HG02840 (cell line): Measurements from ENCODE around the gene TBC1D28.
"Not testable (repeated sequence)": the region's sequence is repeated elsewhere in the genome, so short reads cannot be mapped to it uniquely, and the experiment has no call there.

Source experiments
- ATAC-seq: cut with Tn5 transposase; IDR thresholded peaks from one replicate; pipeline ENCODE4 v1.9.1; 2021; ENCODE audit warnings: mild to moderate bottlenecking, moderate library complexity, moderate number of reproducible peaks; ENCODE audit not compliant: unreplicated experiment, low FRiP score

The TBC1D28 gene

DNA sequence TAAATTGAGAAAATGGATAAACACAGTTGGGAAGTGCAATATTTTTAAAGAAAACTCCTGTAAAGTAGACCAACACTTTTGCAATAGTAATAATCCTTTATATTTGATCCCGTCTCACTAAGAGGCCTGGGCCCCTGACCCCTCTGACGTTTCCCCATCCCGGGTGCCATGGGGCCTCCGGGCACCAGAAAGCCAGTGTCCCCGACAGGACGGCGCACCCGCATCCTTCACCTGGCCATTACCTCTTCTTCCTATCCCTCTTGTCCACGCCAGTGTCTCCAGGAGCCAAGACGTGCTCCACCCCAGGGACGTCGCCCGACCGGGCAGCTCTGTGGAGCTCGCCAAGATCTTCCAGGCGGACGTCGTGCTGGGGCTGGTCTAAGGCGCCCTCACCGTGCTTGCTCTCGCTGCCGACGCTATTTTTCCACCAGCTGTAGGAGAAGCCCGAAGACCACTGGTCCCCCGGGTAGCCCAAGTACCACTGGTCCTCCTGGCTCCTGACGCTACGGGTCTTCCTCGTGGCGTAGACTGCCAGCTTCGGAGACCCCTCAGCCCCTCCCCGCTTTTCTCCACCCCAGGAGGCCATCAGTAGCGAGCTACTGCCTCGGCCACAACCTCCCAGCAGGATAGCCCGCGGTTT is 19.2 kb downstream of the TBC1D28 start:
- ATAC-seq, result not testable (repeated sequence)

DNA sequence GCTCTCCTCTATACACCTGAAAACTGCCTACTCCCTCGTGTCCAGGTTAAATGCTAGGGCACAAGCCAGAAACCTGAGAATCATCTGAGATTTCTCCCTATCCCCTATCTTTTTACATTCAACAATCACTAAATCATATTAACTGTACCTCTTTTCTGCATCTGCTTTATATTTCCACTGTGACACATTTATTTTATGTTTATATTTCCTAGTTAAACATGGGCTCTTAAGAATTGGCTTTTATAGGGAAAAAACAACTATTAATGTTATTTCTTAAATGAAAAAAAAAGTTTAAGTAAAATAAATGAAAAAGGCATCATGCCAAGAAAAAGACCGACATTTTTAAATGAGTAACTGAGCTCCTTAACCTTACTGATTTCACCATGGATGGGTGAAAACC is 26.6 kb downstream of the TBC1D28 start:
- ATAC-seq, result not testable (repeated sequence)

DNA sequence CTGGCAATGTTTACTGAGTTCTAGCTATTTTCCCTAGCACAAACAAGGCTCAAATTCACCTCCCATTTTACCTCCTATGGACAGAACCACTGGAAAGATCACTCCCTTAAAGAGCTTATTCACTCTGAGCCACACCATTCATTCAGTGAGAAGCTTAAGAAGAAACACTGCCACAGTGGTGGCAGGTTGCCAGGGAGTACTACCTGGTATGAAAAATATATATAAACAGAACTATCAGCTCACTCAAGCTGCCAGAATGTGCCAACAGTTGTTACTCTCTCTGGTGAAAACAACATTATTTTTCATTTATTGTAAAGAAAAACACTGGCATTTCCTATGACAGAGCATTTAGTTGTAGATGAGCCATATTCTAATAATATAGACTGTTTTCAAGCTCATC is 31.2 kb downstream of the TBC1D28 start:
- not testable (repeated sequence) for ATAC-seq

DNA sequence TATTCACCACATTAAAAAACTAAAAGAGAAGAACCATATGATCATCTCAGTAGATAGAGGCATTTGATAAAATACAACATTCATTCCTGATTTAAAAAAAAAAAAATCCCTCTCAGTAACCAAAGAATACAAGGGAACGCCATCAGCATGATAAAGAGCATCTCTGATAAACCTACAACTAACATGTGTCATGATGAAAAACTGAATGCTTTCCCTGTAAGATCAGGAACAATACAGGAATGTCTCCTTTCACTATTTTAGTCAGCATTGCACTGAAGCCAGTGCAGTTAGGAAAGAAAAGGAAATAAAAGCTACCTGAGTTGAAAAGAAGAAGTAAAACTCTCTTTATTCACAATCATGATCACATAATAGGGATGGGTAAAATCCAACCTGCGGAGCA is 51.1 kb downstream of the TBC1D28 start:
- ATAC-seq, result not testable (repeated sequence)
